NCI-H82 treated with DMSO at 0.1 percent for 48 hours (cell line): ENCODE data around the gene CYB5D1.

ENCODE experiments used
- DNase-seq: peaks from one replicate; lab custom pipeline; 2025; ENCODE audit not compliant: unreplicated experiment; lab: John Stamatoyannopoulos, UW

The CYB5D1 gene

DNA sequence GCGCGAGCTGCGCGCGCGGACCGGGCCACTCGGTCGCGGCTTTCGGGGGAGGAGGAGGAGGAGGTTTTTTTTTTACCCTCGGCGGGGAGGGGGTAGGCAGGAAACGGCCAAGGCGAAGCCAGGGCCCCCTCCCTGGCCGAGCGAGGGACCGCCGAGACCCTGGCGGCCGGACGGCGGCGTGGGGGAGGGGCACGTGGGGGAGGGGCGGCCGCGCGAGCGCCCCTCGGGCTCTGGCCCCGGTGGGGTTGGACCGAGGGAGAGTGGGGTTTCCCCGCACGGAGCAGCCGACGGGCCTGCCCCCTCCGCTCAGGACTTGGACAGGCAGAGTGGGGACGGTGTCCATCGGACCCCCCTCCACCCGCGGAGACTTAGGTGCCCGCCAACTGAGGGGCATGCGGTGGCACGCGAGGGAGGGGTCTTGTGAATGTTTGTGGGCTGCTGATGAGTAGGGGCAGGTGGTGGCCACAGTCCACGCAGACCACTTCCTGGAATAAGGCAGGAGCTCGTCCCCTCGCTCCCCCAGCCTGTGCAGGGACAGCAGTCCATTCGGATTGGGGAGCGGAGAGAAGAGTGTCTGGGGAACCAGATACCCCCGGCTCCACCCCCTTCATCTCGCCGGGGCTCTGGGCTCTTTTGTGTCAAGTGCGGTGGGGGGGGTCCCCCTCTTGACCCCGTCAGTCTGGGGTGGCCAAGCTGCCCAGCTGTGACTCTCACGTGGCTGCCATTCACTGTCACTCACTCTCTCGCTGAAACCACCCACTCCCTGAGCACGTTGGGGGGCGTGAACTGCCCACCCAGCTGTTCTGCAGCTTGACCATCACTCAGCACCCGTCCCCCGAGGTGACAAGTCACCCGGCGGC is 27.8 kb downstream of the CYB5D1 start:
- peak; percentile 41 for DNase-seq

DNA sequence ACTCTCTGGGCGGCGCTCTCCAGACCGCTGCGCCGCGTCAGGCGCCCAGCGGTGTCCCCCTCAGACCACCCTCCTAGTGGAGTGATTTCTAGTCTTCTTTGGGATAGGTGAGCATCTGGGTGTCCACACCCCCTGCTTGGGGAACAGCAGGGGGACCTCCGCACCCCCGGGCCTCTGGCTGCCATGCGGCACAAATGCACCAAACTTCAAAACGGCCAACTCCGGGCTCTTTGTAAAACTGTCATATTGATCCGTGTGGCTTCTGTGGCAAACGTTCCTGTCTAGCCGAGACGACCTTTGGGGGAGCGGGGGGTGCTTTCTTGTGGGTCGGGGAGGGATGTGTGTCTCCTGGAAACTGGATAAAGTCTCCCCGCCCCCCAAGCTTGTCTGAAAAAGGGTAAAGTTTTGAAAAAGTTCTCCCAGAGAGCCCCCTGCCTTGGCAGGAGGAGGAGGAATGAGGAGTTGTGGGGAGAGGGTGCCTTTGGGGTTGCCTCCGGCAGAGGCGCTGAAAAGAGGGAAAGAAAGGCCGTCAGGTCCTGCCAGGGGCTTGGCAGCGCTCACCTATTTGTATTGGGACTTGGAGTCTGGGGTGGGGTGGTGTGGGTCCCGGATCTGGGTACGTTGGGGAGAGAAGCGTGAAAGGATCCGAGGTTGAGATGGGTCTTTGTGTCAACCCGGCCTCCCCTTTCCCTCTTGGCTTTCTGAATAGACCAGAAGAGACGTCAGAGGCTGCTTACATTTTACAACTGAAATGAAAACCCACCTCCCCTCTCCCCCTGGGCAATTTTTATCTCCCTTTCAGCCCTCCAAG is 28.6 kb downstream of the CYB5D1 start:
- DNase-seq: peak; percentile 42

DNA sequence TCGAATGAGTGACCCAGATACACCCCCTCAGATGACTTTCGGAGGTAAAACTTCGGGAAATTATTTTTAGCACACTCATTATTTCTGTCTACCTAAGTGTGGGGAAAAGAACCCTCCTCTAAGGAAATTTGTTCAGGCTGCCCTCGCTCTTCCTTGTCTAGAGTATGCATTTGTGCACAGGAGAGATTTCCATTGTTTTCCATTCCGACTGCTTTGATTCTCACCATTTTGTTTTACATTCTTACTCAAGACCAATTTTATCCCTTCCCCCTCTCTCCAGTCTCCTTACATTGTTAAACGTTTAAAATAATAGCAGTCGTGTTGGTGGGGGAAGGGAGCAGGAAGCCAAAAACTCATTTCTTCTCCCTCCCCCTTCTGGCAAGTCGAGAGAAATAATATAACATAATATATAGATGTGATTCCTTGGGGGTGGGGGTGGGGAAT is 29.3 kb downstream of the CYB5D1 start:
- DNase-seq: no peak

DNA sequence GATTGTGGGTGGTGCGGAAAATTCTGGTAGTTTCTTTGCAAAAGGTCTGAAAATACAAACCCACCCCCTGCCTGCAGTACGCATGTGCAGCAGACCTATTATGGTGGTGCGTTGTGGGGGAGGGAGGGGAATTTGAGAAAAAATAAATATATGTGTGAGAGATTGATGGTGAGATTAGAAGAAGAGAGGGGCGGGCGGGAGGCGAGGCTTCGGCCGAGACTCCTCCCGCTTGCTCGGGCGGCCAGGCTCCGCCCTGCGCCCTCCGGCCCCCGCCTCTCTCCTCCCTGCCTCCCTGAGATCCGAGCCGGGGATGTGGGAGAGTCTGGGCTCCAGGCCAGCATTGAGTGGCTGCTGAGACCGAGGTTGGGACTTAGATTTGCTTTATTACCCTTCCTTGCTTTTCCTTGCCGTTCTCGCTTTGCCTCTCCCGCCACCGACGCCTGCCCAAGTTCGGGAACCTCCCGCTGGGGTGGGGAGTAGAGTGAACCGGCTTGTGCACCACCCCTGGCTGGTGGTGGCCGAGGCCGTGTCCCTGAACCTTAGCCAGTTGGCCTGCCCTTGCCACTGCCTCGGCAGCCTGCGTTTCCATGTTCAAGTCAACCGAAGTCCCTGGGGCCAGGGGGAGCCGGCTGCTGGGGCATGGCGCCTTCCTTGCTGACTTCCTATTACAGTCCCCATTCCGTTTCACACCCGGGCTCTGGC is 29.8 kb downstream of the CYB5D1 start:
- DNase-seq: peak; percentile 91

DNA sequence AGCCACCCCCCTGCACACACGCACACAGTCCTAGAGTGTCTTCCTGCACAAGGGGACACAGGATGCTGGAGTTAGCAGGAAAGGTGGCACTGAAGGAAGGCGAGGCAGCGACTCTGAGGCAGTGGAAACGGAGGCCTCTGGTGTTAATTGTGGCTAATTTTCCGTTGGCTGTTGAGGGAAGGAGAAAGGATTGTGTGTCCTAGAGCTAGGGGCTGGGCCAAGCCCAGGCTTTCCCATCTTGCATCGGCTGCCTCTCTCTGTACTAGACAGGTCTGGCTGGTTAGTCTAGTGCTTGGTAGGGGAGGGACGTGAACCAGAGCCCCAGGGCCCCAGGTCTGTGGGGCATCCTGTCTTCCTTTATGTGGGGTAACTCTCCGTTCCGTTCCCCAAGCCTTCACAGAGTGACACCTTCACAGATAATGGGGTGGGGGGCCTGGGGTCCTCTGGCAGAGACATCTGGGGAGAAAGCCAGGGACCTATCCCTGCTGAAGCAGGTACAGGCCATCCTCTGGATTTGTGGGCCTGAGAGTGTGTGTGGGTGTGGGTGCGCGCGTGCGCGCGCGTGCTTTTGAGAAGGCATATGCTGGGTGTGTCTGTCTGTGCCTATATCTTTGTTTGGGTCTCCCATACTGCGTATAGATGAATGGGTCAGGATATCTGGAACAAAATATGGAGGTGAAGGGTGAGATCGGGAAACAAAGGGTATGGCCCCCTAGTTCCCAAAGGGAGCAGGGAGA is 30.5 kb downstream of the CYB5D1 start, which contains the start of gene CHD3:
CHD3 (plus strand) TSS at position 606 of the 737 bp plus-strand sequence. CDS start 212 bp downstream, outside the sequence.
- no peak for DNase-seq

DNA sequence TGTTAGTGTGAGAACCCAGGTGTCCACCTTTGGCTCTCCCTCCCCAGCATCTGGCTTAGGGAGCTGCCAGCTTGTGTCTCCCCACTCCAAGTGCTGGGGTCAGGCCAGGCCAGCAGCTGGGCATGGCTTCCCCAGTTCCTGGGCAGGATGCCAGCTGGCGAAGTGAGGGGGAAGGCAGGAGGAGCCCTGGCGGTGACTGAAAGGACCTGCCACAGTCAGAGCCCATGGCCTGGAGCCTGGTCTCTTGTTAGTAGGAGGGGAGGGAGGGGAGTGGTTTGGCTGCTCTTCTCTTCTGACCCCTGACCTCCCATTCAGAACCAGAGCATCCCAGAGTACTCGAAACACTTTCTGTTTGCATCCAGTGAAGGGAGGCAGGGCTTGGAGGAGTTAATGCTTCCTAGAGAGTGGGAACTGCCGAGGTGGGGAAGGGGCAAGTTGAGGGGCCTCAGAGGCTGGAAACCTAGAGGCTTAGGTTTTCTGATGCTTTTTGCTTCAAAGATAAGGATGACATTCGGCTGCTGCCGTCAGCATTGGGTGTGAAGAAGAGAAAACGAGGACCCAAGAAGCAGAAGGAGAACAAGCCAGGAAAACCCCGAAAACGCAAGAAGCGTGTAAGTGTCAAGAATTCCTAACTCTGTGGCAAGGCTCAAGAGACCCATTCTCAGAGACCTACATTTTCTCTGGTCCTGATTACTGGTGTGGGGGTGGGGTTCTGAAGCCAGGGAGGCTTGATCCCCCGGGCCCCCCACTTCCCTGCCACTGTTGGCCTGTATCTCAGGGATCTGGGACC is 31.6 kb downstream of the CYB5D1 start:
- peak; percentile 50 for DNase-seq

DNA sequence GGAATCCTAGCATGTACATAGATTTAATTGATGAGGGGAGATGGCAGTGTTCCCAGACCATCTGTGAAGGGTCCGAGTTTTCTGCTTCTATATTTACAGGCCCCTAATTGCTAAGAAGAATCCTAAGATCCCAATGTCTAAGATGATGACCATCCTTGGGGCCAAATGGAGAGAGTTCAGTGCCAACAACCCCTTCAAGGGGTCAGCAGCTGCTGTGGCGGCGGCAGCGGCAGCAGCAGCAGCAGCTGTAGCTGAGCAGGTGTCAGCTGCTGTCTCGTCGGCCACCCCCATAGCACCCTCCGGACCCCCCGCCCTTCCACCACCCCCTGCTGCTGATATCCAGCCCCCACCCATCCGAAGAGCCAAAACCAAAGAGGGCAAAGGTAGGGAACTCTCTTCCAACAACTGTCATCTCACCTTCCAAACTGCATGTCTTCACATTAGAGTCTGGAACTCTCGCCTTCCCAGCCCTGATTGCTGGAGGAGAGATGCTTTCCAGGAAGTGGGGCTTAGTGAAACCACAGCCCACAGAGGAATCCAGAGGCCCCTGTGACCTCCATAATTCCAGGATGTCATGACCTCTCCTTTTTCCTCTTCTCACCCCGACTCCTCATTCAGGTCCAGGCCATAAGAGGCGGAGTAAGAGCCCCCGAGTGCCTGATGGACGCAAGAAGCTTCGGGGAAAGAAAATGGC is 35.5 kb downstream of the CYB5D1 start:
- no peak for DNase-seq

DNA sequence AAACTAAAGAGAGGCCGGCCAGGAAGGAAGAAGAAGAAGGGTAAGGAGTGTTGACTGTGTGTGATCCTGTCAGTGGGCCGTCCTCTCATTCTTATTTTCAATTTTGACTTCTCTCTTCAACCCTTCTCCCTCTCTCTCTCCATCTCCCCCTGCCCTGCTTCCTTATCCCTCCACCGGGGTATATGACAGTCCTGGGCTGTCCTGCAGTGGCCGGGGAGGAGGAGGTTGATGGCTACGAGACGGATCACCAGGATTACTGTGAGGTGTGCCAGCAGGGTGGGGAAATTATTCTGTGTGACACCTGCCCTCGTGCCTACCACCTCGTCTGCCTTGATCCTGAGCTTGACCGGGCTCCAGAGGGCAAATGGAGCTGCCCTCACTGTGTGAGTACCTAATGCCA is 36.4 kb downstream of the CYB5D1 start:
- no peak for DNase-seq

DNA sequence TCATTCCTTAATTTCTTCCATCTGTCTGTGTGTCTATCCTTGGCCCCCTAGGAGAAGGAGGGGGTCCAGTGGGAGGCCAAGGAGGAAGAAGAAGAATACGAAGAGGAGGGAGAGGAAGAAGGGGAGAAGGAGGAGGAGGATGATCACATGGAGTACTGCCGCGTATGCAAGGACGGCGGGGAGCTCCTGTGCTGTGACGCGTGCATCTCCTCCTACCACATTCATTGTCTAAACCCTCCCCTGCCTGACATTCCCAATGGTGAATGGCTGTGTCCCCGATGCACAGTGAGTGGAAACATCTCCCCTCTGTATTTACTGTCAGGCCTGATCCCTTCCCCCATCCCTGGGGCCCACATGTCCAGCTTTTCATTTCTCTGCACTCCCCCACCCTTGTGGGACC is 37.1 kb downstream of the CYB5D1 start:
- no peak for DNase-seq

DNA sequence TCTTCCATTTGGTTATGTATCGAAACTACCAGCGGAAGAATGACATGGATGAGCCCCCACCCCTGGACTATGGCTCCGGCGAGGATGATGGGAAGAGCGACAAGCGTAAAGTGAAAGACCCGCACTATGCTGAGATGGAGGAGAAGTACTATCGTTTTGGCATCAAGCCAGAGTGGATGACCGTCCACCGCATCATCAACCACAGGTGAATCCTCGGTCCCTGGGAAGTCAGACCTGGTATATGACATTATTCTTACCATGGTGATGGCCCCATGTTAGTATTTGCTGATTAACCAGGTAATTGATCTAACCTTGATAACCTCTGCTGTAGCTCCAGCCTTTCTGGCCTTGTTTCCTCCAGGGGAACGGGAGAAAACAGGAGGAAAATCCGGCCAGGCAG is 39.3 kb downstream of the CYB5D1 start:
- no peak for DNase-seq

DNA sequence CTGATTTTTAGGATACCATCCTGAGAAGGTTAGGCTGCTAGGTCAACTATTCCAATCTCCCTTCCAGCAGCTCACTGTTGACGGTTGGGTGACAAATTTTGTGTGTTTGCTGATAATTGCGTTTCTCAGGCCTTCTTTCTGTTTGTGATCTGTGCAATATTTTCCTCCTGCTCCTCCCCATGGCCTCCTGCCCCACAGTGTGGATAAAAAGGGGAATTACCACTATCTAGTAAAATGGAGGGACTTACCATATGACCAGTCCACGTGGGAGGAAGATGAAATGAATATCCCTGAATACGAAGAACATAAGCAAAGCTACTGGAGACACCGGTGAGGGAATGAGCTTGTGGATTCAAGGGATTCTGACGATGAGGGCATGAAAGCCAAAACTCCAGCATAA is 40.0 kb downstream of the CYB5D1 start:
- no peak for DNase-seq

DNA sequence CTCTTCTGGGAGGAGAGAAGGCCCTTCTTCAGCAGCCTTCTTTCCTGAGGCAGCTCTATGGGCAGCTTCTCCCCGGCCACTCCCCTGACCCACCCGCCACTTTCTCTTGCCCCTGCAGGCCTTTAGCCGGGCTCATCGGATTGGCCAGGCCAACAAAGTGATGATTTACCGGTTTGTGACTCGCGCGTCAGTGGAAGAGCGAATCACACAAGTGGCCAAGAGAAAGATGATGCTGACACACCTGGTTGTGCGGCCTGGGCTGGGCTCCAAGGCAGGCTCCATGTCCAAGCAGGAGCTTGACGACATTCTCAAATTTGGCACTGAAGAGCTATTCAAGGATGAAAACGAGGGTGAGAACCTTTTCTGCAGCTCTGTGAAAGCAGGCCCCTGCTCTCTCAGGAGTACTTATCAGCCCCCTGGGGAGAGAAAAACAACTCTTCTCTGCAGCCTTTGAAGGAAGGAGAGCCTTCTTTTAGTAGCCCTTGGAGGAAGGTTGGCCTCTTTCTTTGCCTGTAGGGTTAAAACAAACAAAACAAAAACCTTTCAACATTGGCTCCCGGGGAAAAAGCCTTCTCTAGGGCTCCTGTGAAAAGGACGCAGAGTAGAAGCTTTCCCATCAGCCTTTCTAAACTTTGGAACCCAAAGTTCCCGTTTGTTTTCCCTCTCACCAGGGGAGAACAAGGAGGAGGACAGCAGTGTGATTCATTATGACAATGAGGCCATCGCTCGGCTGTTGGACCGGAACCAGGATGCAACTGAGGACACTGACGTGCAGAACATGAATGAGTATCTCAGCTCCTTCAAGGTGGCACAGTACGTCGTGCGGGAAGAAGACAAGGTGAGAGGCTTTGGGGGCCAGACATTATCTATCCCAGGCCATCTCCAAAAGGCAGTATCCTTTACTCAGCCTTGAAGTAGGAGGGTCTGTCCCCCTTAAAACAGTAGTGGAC is 45.6 kb downstream of the CYB5D1 start:
- no peak for DNase-seq

DNA sequence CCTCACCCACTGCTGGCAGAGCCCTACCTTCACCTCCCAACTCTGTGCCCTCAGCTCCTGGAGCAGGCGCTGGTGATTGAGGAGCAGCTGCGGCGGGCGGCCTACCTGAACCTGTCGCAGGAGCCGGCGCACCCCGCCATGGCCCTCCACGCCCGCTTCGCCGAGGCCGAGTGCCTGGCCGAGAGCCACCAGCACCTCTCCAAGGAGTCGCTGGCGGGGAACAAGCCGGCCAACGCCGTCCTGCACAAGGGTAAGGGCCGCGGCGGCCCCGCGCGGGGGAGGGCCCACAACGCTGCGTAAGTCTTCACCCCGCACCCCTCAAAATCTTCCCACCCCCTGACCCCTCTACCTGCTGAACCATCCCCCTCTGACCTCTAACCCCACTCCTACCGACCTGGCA is 51.3 kb downstream of the CYB5D1 start:
- no peak for DNase-seq

DNA sequence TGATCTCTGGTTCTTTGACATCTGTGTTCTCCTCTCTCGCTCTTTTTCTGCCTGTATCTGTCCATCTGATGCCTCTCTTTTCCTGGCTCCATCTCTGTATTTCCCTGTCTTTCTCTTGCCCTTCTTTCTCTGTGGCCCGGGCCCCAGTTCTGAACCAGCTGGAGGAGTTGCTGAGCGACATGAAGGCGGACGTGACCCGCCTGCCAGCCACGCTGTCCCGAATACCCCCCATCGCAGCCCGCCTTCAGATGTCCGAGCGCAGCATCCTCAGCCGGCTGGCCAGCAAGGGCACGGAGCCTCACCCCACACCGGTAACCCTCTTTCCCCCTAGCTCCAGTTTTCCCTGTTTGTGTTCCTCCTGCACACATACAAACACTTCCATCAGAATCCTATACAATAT is 52.5 kb downstream of the CYB5D1 start:
- no peak for DNase-seq

DNA sequence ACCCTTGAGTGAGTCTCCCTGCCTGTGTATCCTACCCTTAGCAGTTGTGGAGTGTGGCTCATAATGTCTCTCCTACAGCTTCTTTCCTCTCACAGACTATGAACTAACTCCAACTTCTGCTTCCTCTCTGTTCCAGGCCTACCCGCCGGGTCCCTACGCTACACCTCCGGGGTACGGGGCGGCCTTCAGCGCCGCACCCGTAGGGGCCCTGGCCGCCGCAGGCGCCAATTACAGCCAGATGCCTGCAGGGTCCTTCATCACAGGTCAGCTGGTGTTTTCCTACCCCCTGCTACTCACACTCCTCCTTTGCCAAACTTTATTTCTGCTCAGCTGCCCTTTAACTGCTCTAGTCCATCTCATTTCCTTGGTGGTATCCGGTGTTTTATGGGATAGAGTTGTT is 52.9 kb downstream of the CYB5D1 start:
- no peak for DNase-seq

DNA sequence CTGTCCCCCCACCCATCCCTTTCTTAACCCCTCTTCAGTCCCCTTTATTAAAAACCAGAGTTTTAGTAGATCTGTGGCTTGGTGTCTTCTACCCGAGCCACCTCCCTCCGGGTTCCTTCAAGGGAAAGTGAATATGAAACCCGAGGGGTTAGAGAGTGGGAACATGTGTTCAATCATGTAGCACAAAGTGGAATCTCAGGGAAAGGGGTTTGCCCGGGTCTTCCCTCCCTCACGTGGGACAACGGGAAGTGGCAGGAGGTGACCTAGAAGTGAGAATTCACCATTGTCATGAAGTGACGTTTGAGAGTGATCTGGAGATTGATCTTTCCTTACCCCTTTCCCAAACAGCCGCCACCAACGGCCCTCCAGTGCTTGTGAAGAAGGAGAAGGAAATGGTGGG is 53.3 kb downstream of the CYB5D1 start:
- no peak for DNase-seq
